SU-DHL-6 (cell line): ENCODE data around the gene ZNF385D.

Experiments
- CTCF ChIP-seq: fragments of 200-600 bp; sonication (generic); IDR thresholded peaks from one replicate; pipeline ENCODE4 v1.5.1; 2017; ENCODE audit warnings: antibody characterized with exemption, mild to moderate bottlenecking, low read length, moderate library complexity; ENCODE audit not compliant: insufficient read depth, poor library complexity, severe bottlenecking
- EZH2phosphoT487 ChIP-seq: fragments of 200-600 bp; sonication (generic), shearing (Covaris generic); conservative IDR thresholded peaks from 2 replicates; pipeline ENCODE4 v1.6.1; 2018; ENCODE audit warnings: mild to moderate bottlenecking, antibody characterized with exemption, low read length, moderate library complexity, mixed read lengths

- TF ChIP-seq CTCF (no peak), EZH2phosphoT487 (no peak)
These were observed 126.5 kb downstream of the ZNF385D start for GRCh38 chr3:21624524-21624923.
